ENCODE results near the gene VWA8.
"Not testable (repeated sequence)": the region's sequence is repeated elsewhere in the genome, so short reads cannot be mapped to it uniquely, and the experiment has no call there.

Gene VWA8

DNA sequence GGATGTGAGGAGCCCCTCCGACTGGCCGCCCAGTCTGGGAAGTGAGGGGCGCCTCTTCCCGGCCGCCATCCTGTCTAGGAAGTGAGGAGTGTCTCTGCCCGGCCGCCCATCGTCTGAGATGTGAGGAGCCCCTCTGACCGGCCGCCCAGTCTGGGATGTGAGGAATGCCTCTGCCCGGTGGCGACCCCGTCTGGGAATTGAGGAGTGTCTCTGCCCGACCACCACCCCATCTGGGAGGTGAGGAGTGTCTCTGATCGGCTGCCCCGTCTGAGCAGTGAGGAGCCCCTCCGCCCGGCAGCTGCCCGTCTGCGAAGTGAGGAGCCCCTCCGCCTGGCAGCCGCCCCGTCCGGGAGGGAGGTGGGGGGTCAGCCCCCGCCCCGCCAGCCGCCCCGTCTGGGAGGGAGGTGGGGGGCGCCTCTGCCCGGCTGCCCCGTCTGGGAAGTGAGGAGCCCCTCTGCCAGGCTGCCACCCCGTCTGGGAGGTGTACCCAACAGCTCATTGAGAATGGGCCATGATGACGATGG, 389.0 kb downstream of the VWA8 start:
- not testable (repeated sequence) for DNase-seq

DNA sequence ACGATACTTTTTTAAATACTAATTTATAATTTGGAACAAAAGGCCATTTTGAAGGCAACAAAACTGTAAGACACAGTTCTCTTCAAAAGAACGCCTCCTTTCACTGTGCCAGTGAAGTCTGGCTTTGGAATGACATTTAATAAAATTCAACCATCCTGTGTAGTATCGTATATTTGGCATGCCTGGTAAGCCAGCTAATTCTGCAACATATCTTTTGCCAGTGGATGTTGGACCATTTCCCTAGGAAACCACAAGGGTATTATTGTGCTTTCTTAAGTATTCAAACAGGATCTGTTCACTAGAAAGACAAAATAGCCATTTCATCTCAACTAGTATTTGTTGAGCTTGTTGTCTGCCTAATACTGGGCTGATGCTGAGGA, 391.9 kb downstream of the VWA8 start:
- no peak for DNase-seq

DNA sequence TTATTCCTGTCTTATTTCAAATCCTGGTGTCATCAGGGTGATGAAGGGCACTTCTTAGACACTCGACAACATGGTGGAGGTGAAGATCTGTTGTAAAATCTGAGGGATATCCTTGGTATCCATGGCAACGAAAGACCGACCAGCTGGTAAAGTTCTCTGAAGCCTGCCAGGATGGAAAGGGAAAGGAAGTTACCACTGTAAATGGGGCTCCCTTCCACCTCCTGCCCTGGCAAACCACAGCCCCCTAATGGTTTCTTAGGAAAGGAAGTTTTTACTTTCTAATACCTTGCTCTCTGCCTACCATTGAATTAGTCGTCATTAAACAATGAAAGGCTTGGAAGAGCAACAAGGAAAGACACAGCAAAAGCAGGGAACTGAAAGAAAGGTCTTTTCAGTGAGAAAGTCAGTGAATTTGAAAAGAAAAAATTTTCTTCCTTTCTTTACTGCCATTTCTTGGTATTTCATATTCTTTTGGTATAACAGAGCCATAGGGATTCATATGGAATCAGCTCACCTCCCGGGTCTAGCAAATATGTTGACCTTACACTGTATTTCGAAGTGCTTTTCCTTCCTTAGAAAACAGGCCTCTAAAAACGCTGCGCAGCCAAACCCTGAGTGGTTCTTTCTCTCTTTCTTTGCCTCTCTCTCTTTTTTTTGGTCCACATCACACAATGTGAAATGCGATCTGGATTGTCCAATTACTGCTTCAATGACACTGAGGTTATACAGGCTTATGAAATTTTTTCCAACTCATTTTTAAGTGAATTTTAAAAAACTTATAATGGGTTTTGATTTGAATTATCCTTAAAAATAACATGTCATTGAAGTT, 392.6 kb downstream of the VWA8 start:
- DNase-seq: no peak

DNA sequence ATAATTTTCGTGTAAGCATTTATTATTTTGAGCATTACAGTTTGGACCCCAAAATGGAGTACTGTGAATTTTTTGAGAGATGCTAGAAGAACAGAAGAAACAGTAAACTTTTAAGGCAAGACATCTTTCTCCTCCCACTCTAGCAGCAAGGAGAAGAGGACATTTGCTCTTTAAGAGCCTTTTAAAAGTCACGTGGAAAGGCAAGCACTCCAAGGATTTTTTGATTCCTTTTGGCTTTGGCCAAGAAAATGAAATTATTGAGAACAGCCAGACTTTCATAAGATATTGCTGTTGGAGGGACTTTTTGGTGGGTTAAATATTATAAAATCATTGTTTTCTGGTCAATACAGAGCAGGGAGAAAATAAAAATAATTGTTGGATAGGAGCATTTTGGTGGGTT, 393.5 kb downstream of the VWA8 start:
- DNase-seq: no peak

DNA sequence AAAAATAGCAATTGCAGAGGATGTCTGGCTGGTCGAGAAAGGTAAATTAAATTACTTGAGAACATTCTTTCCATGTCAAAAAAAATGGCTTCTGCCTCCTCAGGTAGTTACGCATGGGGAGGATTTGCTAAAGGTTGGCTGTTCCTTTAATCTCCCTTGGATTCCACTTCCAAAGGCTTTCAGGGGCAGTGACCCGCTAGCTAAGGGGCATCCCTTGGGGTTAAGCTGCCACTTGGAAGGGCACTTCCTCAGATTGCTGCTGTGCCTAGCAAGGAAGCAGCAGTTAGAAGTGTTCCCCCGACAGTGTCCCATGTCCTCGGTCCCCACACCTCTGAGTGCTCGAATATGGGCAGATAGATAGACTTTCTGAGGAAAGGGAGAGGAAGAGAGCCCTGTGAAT, 395.1 kb downstream of the VWA8 start:
- DNase-seq: no peak

DNA sequence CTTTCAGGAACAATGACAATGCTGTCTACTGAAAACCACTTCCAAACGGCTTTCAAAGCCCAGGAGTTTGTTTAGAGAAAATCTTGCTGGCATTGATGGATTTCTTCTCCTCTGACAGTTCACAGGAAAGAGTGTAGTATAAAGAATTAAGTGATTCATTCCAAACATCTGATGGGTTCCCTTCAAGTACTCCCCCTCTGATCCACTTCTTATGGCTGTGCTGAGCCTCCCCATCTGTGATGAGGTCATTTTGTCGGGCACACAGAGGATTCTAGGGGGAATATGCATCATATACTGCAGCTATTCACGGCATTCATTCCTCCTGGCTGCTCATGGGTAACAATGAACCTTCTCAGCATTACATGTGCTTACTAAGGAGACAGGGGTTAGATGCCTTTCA, 395.7 kb downstream of the VWA8 start:
- no peak for DNase-seq

DNA sequence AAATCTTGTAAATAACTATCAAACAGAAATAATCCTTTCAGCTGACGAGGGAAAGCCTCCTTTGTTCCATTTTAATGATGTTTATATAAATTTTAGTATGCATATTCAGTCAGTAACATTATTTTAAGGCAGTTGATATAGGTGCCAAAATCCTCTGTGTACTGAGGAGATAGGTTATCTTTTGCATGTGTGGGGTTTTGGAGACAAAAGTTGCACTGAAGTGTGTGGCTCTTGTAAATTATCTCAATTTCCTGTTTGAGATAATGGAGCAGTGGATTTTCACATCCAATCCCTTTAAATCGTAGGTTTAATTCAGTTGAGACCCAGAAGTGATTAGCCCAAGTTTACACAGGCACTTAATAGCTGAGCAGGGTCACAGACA, 396.9 kb downstream of the VWA8 start:
- no peak for DNase-seq

DNA sequence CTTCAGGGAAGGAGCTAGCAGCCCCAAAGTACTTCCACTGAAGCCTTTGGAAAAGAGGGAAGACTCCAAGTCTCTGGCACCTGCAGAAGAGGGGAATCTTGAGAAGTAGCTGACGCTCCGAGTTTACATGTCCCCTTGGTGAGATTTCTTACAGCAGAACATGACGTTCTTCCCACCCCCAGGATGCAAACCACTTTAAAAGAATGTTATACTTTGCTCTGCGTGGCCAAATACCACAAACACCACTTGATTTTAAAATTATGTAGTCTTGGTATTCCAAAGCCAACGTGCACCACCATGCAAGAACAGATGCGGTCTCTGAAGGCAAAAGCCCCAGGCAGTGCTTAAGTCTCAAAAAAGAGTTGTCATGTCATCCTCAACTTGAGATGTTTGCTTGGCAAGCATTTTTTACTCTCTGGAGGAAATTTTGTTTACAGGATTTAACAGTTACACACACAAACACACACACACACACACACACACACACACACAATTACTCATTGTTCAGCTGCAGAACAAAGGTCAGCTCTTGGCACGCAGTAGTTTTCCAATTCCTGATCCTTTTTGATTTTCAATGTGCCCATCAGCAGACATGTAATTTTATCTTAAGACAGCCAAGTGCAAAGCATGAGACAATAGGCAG, 397.4 kb downstream of the VWA8 start:
- no peak for DNase-seq

DNA sequence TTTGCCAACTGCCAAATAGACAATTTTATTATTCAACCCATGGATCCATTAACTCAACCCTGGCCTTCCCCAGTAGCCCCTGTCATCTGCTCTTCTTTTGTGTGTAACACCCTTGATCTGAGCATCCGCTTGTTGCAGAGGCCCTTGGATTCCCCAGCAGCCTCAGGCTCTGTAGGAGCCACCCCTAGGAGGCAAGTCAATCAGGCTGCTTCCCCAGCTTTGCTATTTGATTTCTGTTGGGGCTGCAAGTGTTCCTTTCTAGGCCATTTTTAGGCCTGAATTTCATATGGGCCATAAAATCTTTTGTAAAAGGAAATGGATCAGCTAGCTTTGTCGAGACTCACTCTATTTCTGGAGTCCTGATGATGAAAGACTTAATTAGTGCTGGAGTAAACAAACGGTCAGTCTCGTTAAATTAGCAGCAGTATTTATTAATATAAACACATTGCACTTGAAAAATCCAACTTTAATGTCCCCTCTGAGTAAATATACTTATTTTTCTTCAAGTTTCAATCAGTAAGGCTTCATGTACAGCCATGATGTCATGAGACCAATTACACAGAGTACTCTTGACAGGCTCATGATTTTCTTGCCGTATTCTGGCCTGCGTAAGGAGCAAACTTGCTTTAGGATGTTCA, 398.2 kb downstream of the VWA8 start:
- no peak for DNase-seq

DNA sequence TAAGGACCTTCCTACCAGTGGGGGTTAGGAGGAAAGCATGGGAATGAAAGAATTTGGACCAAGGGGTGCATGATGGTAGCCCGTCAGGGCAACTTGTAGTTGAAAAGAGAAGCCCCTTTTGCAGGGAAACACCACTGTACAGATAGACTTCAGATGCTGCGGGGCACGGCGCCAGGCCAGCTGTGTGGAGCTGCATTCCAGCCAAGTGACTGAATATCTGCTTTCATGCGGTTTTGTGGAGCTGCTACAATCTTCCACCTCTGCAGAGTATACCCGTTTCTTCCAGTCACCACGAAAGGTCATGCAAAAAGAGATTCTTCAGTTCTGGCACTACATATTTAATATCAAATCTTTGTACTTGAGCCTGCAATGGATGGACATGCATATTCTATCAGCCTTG, 398.8 kb downstream of the VWA8 start:
- no peak for DNase-seq

DNA sequence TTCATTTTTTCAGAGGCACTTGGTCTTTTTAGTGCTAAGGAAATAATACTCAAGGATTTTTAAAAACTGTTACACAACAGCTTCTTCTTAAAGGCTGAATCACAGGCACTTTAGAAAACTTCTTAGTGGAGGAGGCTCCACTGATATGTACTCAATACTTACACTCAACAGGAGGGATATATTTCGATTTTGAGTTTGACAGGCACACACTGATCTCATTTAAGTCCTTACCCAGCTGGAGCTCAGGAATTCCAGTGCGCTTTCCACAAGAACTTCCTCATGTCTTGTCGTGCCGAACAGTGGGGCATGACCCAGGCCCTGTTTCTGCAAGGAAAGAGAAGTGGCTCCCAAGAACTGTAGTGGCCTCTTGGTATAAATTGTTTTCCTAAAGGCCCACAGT, 399.7 kb downstream of the VWA8 start:
- DNase-seq: no peak

DNA sequence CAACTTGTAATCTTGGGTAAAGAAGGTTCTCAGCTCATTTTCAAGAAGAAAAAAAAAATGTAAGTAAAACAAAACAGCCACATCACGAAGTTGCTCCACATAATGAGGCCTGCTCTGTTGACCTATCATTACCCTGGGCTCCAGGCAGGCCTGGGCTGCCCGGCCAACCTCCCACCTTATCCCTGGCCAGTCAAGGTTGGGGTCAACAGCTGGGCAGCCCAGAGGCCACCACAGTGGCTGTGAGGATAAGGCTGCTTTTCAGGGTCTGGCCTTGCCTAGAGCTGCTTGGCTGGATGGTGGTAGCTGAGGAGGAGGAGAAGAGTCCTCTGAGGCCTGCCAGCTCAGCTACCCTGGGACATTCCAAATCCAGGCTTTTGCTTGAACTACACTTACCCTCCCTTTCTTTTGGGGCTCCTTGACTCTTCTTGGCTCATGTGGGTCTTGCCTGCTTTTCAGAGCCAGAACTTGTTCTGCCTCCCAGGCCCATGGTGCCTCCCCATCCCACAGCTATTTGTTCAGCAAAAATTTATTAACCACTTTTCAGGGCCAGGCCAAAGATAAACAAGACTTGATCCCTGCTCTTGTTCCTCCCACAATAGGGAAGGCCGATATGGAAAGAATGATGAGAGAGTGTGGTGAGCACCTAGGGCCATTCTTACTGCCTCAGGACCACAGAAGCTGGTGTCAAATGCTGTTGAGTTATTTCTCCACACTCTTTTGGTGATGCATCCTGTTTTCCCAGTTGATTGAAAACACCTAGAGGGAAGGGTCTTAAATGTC, 401.9 kb downstream of the VWA8 start:
- no peak for DNase-seq

DNA sequence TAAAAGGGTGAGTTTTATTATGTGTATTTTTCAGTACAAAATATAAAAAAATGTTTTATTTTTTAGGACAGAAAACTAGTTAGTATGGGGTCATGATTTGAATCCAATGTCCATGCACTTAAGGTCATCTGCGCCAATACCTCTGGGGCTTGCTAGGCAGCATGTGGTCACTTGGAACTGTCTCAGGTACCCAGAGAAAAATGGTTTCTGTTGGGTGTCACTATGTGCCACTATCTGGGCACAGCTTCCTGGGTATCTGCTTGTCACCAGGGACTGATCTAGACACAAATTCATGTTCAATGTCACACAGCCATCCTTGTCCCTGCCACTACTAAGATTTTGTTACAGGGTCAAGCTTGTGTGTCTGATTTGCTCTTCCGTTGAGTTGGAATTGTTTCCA, 403.2 kb downstream of the VWA8 start:
- DNase-seq: no peak

DNA sequence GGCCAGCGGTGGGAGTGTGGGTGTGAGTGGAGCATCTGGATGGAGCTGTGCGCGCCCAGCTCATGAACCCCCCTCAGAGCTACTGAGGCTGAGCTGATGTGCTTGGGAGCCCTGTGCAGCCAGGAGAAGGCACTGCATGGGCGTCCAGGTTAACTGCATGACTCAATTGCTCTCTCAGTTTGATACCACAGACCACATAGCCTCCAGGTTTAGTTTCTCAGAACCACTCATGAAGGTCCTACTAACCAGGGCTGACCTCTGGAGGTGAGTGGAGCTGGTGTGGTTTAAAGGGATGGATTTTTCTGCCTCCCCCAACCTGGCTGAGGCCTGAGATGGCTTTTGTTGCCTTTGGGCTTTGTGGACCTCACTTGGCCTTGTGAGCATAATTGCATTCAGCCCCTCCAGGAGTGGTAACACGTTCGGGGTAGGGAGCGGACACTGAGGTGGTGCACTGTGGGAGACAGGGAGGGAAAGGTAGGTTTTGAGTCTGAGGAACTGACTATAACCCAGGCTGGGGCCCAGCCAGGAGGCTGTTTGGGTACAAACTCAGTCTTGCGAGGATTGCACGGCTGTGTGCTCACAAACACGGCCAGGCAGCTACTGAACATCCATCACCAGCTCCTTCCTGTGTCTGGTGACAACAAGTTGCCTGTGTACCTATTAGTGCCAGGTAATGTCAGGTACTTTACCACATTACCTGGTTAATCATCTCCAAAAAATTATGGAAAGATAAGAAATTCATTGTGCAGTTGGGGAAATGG, 406.1 kb downstream of the VWA8 start:
- no peak for DNase-seq

DNA sequence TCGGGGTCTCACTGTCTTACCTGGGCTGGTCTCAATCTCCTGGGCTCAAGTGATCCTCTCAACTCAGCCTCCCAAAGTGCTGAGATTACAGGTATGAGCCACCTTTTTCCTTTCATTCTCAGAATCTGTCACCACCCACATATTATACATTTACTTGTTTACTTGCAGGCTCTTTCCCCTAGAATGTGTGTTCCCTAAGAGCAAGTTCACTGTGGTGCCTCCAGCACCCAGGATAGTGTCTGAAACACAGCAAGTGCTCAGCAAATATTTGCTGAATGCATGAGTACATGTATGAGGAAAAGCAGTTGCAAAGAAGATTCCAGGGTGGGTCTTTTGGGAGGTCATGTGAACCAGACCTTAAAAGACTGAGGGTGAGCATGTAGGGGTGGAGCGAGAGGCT, 406.7 kb downstream of the VWA8 start:
- DNase-seq: no peak

DNA sequence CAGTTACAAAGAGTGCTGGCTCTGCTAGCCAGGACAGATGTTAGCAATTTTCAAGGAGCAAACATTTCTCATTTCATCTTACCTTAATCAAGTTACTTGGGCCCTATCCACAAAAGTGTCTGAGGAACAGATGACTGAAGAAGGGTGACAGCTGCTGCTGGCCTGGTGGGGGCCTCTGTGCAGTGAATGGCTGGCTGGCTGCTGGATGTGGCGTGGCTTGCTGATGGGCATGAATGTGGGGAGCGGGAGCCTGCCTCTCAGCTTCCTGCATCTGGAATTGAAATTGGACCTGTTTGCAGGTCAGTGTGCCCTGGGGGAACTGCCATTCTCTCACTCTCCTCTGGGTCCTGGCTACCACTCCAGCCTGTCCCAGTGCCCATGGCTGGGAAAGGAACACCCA, 408.9 kb downstream of the VWA8 start:
- DNase-seq: no peak

DNA sequence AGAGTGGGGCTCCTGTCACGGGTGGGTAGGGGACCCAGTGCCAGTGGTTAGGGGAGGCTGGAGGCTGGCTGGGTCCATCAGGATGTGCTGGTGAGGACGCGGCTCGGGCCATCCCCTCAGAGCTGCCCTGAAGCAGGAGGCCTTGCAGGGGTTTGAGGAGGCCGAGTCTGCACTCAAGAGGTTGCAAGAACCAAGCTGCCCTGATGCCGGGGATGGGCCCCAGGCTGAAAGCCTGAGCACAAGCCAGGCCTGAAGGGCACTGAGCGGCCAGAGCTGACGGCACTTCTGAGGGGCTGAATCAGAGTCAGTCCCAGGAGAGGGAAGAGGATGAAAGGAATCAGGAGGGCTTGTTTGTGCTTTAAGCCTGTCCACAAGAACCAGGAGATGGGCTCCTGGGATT, 410.6 kb downstream of the VWA8 start:
- no peak for DNase-seq

DNA sequence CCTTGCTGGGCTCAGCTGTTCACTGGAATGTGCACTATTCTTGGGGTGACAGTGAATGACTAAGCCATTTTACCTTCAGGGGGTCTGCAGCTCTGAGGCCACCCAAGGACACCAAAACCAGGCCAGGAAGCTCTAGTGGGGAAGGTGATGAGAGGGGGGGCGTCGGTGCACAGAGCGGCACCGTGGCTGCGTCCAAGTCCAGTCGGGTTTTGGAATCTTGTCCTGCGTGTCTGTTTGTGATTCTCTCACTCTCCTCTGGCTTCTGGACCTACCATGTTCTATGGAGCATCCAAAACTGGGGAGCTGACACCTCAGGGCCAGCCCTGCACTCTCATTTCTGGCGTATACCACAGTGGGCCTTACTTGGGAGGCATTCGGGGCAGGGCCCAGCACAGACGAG, 411.4 kb downstream of the VWA8 start:
- DNase-seq: no peak

DNA sequence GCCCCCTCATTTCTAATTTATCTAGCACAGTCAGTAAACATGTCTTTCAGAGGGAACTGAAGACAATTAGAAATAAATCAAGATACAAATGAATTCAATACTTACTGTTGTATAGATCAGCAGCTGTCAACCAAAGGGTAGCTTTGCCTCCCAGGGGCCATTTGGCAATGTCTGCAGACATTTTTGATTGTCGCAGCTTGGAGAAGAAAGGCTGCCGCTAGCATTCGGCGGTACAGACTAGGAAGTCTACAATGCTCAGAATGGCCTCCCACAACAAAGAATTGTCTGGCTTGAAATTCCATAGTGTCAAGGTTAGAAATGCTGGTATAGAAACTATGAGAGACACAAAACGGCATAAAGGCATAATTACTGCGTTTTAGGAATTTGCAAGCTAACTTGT, 412.0 kb downstream of the VWA8 start:
- no peak for DNase-seq

DNA sequence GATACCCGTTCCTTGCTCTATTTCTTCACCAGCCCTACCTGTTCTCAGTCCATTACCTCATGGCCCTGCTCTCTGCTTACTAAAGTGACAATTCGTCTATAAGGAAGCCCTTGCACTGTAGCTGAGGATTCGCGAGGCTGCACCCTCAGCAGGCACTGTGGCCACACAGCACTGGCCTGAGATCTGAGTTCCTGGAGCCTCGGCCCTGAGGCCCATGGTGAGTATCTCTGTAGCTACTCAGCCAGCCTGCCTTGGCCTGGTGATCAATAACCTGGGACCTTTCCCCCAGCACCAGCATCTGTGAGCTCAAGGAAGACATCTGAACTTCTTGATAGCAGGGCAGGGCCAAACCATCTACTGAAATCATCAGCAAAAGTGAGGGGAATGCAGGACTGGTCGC, 412.9 kb downstream of the VWA8 start:
- DNase-seq: no peak

DNA sequence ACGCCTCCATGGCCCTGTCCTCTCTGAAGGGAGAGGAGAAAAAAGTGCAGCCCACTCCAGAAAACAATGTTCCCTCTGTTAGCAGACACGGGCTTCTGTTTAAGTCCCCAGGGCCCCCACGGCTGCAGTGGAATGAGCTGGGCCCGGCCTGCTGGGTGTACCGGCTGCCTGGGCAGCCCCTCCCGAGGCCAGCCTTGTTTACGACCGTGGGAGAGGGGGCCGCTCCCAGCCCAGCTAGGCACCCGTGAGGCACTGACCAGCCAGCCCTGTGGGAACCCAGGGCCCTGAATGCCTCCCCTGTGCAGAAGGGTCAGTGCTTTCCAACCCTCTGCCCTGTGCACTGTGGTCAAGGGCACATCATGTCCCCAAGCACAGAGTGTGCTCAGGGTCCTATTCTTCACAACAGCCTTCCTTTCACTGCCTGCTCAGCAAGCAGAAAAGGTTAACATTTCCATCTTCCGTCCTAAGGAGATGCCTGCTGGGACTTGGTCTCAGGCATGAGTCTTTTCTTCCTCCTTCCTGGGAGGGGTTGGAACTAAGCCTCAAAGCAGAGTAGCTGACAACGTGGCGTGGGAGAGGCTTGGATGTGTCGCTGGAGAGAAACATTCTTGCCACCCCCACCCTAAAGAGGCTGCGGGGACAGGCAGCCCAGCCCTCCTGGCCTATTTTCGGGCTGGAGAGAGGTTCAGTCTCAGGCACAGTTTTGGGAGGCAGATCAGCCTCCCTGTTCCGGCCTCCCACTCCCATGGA, 413.5 kb downstream of the VWA8 start:
- DNase-seq: no peak
